H9 (cell line): ENCODE measurements around the gene CYP2W1. TPM values are rescaled to one million over a fixed set of nuclear protein-coding genes. Genes with fewer than 3 reads are reported as not detected.

ENCODE experiments used
- DNase-seq: peaks from one replicate; pipeline ENCODE4 v3.0.0-alpha.2; 2017
- H2AFZ ChIP-seq: one replicate; pipeline ENCODE4 v1.6.1; 2013; ENCODE audit warnings: mild to moderate bottlenecking, low read length, control low read depth, moderate library complexity
- H2AK5ac ChIP-seq: 2 replicates; pipeline ENCODE4 v1.6.1; 2013; ENCODE audit warnings: low read length, control low read depth, mixed read lengths; ENCODE audit not compliant: insufficient read length
- H2BK120ac ChIP-seq: one replicate; pipeline ENCODE4 v1.6.1; 2013; ENCODE audit warnings: low read depth, mild to moderate bottlenecking, low read length, control low read depth, inconsistent platforms; ENCODE audit not compliant: poor library complexity, severe bottlenecking
- H2BK12ac ChIP-seq: 2 replicates; pipeline ENCODE4 v1.6.1; 2013; ENCODE audit warnings: low read length, control low read depth, mixed read lengths, low read depth; ENCODE audit not compliant: insufficient read length
- H2BK15ac ChIP-seq: 2 replicates; pipeline ENCODE4 v1.6.1; 2013; ENCODE audit warnings: low read depth, low read length, control low read depth
- H2BK20ac ChIP-seq: one replicate; pipeline ENCODE4 v1.6.1; 2013; ENCODE audit warnings: low read depth, mild to moderate bottlenecking, low read length, control low read depth, inconsistent platforms; ENCODE audit not compliant: poor library complexity, severe bottlenecking
- H2BK5ac ChIP-seq: 2 replicates; pipeline ENCODE4 v1.6.1; 2013; ENCODE audit warnings: low read length, control low read depth, mixed read lengths; ENCODE audit not compliant: insufficient read length
- H3K14ac ChIP-seq: 2 replicates; pipeline ENCODE4 v1.6.1; 2013; ENCODE audit warnings: low read length, control low read depth; ENCODE audit not compliant: insufficient read depth
- H3K18ac ChIP-seq: 2 replicates; pipeline ENCODE4 v1.6.1; 2013; ENCODE audit warnings: low read depth, mild to moderate bottlenecking, mixed read lengths, low read length, control low read depth; ENCODE audit not compliant: insufficient read length
- H3K23ac ChIP-seq: 2 replicates; pipeline ENCODE4 v1.6.1; 2013; ENCODE audit warnings: low read length, control low read depth, mixed read lengths, low read depth; ENCODE audit not compliant: insufficient read length
- H3K23me2 ChIP-seq: 2 replicates; pipeline ENCODE4 v1.6.1; 2013; ENCODE audit warnings: low read depth, mild to moderate bottlenecking, mixed read lengths, low read length, control low read depth; ENCODE audit not compliant: insufficient read length, poor library complexity, severe bottlenecking
- H3K27ac ChIP-seq: 2 replicates; pipeline ENCODE4 v1.5.1; 2013; ENCODE audit warnings: low read length, control low read depth, mixed read lengths, low read depth; ENCODE audit not compliant: insufficient read length
- H3K27me3 ChIP-seq: 2 replicates; pipeline ENCODE4 v1.6.1; 2013; ENCODE audit warnings: low read length, control low read depth, inconsistent platforms; ENCODE audit not compliant: insufficient read depth
- H3K4ac ChIP-seq: 2 replicates; pipeline ENCODE4 v1.6.1; 2013; ENCODE audit warnings: low read depth, mild to moderate bottlenecking, control low read depth, inconsistent platforms, low read length, moderate library complexity
- H3K4me1 ChIP-seq: 2 replicates; pipeline ENCODE4 v1.6.1; 2013; ENCODE audit warnings: low read length, control low read depth, inconsistent platforms; ENCODE audit not compliant: insufficient read depth
- H3K4me2 ChIP-seq: 2 replicates; pipeline ENCODE4 v1.6.1; 2013; ENCODE audit warnings: low read length, control low read depth, mixed read lengths; ENCODE audit not compliant: insufficient read length, insufficient read depth
- H3K56ac ChIP-seq: 2 replicates; pipeline ENCODE4 v1.6.1; 2013; ENCODE audit warnings: low read depth, mild to moderate bottlenecking, mixed read lengths, low read length, control low read depth; ENCODE audit not compliant: insufficient read length
- H3K79me1 ChIP-seq: 2 replicates; pipeline ENCODE4 v1.6.1; 2013; ENCODE audit warnings: low read depth, mild to moderate bottlenecking, moderate library complexity, low read length, control low read depth, inconsistent platforms; ENCODE audit not compliant: insufficient read depth, poor library complexity, severe bottlenecking
- H3K79me2 ChIP-seq: 2 replicates; pipeline ENCODE4 v1.6.1; 2013; ENCODE audit warnings: low read length, control low read depth, inconsistent platforms; ENCODE audit not compliant: insufficient read depth
- H3K9ac ChIP-seq: 2 replicates; pipeline ENCODE4 v1.6.1; 2013; ENCODE audit warnings: low read length, control low read depth, mixed read lengths; ENCODE audit not compliant: insufficient read length; ENCODE audit errors: extremely low read depth
- H3K9me3 ChIP-seq: one replicate; pipeline ENCODE4 v1.6.1; 2013; ENCODE audit warnings: low read depth, low read length, inconsistent platforms; ENCODE audit not compliant: control insufficient read depth
- H3T11ph ChIP-seq: one replicate; pipeline ENCODE4 v1.6.1; 2013; ENCODE audit warnings: mild to moderate bottlenecking, low read length, control low read depth, inconsistent platforms
- H4K20me1 ChIP-seq: one replicate; pipeline ENCODE4 v1.6.1; 2013; ENCODE audit not compliant: control insufficient read depth, insufficient read length, insufficient read depth
- H4K5ac ChIP-seq: 2 replicates; pipeline ENCODE4 v1.6.1; 2013; ENCODE audit warnings: low read depth, mild to moderate bottlenecking, mixed read lengths, low read length, control low read depth; ENCODE audit not compliant: insufficient read length
- H4K8ac ChIP-seq: replicated peaks from 2 replicates; pipeline ENCODE4 v1.6.1; 2013; ENCODE audit warnings: low read length, control low read depth, mixed read lengths, low read depth; ENCODE audit not compliant: insufficient read length
- H4K91ac ChIP-seq: 2 replicates; pipeline ENCODE4 v1.6.1; 2013; ENCODE audit warnings: low read depth, mild to moderate bottlenecking, moderate library complexity, mixed read lengths, low read length, control low read depth; ENCODE audit not compliant: insufficient read length
- H3K27ac Mint-ChIP-seq, 3 experiments: 2 replicates in 2 of 3; 3 replicates in 1 of 3; pipeline ENCODE4 v1.8.0; 2020 to 2021; ENCODE audit warnings: mixed read lengths in 3 of 3, mild to moderate bottlenecking in 1 of 3, moderate library complexity in 1 of 3
- H3K27me3 Mint-ChIP-seq: 2 replicates; pipeline ENCODE4 v1.8.0; 2021; ENCODE audit warnings: low read depth, mild to moderate bottlenecking, moderate library complexity, mixed read lengths
- H3K36me3 Mint-ChIP-seq, 3 experiments: 2 replicates in 2 of 3; 3 replicates in 1 of 3; pipeline ENCODE4 v1.8.0; 2020 to 2021; ENCODE audit warnings: low read depth in 3 of 3, mixed read lengths in 3 of 3; ENCODE audit not compliant: insufficient read depth in 1 of 3
- H3K4me1 Mint-ChIP-seq, 2 experiments: 2 replicates each; pipeline ENCODE4 v1.8.0; 2020; ENCODE audit warnings: mixed read lengths in 2 of 2
- H3K4me3 Mint-ChIP-seq, 2 experiments: 2 replicates in 1 of 2; 3 replicates in 1 of 2; pipeline ENCODE4 v1.8.0; 2020 to 2021; ENCODE audit warnings: mild to moderate bottlenecking in 2 of 2, mixed read lengths in 2 of 2, moderate library complexity in 1 of 2
- H3K9me3 Mint-ChIP-seq, 2 experiments: 2 replicates in 1 of 2; 3 replicates in 1 of 2; pipeline ENCODE4 v1.8.0; 2020; ENCODE audit warnings: mild to moderate bottlenecking in 2 of 2, mixed read lengths in 2 of 2, moderate library complexity in 1 of 2
- WGBS: extraction: QIAGEN DNeasy Blood & Tissue Kit; methylation state at CpG from one replicate; pipeline ENCODE4 v1.1.7; 2013; ENCODE audit warnings: missing lambda C conversion rate, low lambda C conversion rate, mixed read lengths; ENCODE audit not compliant: insufficient read length; ENCODE audit errors: extremely low coverage; 5-methylcytosine and 5-hydroxymethylcytosine counted together
- total RNA-seq: library from RNA; stranded (reverse); gene quantifications from 2 replicates; pipeline ENCODE4 v1.2.1, GENCODE V29; 2021
- TF ChIP-seq, protein P1 (sequence below): fragments of 200-600 bp; sonication (generic); conservative IDR thresholded peaks from 3 replicates; pipeline ENCODE4 v1.8.0; 2021; ENCODE audit warnings: antibody characterized with exemption, mild to moderate bottlenecking

CYP2W1 gene
- total RNA-seq, 1 experiment from 2014 or later, result not detected

DNA sequence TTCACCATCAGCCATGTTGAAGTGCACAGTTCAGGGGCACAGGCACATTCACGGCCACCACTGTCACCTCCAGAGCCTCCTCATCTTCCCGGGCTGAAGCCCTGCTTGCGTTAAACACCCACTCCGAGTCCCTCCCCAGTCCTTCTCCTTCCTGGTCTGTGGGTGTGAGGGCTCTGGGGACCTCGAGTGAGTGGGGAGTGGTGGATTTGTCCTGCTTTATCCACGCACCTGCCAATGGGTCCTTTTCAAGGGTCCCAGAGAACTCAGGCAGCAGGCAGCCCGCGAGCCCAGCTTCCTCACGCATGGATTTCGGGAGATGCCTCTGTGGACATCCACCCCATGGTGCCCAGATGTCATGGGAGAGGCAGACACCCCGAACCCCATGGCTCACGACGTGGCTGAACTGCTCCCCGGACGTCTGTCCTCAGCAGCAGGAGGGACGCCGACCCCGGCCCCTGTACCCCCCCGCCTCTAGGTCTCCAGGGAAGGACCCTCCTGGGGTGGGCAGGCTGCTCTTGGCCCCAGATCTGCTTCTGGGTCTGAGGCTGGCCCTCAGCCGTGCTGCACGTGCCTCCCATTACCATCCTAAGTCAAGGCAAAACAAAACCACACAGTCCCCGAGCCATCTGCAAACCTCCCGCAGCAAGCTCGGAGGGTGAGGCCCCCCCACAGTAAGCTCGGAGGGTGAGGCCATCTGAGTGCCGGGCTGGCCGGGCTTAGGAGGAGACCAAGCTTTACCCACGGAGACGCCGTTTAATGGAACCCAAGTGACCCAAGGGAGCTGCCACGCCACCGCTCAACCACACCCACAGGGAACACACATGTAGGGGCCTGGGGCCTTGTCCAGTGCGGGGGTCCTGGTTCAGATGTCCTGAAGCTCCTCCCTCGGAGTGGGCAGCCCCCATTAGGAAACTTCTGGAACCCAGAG, 9.0 kb downstream of the CYP2W1 start:
- H3K9me3 Mint-ChIP-seq, result no peaks in the 10 kb centered on the region
- H4K20me1 ChIP-seq, result no peaks in the 10 kb centered on the region
- H3K4me1 ChIP-seq, result no peaks in the 10 kb centered on the region
- TF ChIP-seq, protein P1, sequence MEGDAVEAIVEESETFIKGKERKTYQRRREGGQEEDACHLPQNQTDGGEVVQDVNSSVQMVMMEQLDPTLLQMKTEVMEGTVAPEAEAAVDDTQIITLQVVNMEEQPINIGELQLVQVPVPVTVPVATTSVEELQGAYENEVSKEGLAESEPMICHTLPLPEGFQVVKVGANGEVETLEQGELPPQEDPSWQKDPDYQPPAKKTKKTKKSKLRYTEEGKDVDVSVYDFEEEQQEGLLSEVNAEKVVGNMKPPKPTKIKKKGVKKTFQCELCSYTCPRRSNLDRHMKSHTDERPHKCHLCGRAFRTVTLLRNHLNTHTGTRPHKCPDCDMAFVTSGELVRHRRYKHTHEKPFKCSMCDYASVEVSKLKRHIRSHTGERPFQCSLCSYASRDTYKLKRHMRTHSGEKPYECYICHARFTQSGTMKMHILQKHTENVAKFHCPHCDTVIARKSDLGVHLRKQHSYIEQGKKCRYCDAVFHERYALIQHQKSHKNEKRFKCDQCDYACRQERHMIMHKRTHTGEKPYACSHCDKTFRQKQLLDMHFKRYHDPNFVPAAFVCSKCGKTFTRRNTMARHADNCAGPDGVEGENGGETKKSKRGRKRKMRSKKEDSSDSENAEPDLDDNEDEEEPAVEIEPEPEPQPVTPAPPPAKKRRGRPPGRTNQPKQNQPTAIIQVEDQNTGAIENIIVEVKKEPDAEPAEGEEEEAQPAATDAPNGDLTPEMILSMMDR, result no peak
- H3K56ac ChIP-seq, result no peak overlapping the region
- H3K4me1 Mint-ChIP-seq, result peaks cover 0 to 2% of the 10 kb centered on the region in 2 experiments; a peak in 2 of 4 replicates
- no CpG with 5 or more reads among the region's 34 CpGs for WGBS
- H2AK5ac ChIP-seq, result no peak overlapping the region
- no peaks in the 10 kb centered on the region for H3K79me2 ChIP-seq
- H3K14ac ChIP-seq, result no peak overlapping the region
- no peaks in the 10 kb centered on the region for H3K79me1 ChIP-seq
- H2BK12ac ChIP-seq, result no peak overlapping the region
- no peak overlapping the region for H2AFZ ChIP-seq
- H3K36me3 Mint-ChIP-seq, result no peaks in the 10 kb centered on the region; a peak in 1 of 7 replicates
- H3K23ac ChIP-seq, result no peak overlapping the region
- no peak overlapping the region for H4K5ac ChIP-seq
- H2BK5ac ChIP-seq, result no peak overlapping the region
- H3K27ac ChIP-seq, result no peak overlapping the region
- no peak overlapping the region for H3K4me3 Mint-ChIP-seq
- no peaks in the 10 kb centered on the region; the same call in 1 of the 2 replicates for H3K27me3 Mint-ChIP-seq
- H3K18ac ChIP-seq, result no peak overlapping the region
- no peak overlapping the region for H4K91ac ChIP-seq
- H2BK15ac ChIP-seq, result no peak overlapping the region
- H3K27ac Mint-ChIP-seq, result no peak overlapping the region; a peak in 2 of 7 replicates
- no peak overlapping the region for H3K9ac ChIP-seq
- H3T11ph ChIP-seq, result no peak overlapping the region
- no peak overlapping the region for H2BK120ac ChIP-seq
- no peaks in the 10 kb centered on the region for H3K27me3 ChIP-seq
- no peak overlapping the region for H4K8ac ChIP-seq
- H3K23me2 ChIP-seq, result no peaks in the 10 kb centered on the region
- DNase-seq, result no peak
- no peak overlapping the region for H3K4ac ChIP-seq
- no peak overlapping the region for H3K4me2 ChIP-seq
- no peaks in the 10 kb centered on the region for H3K9me3 ChIP-seq
- H2BK20ac ChIP-seq, result no peak overlapping the region
